IMR-90 (cell line): ENCODE measurements around the gene CHST3. TPM values are rescaled to one million over a fixed set of nuclear protein-coding genes. Genes with fewer than 3 reads are reported as not detected.

Source experiments
- ATAC-seq: fragments of 200-7000 bp; cut with Tn5 transposase; 2 replicates; pipeline ENCODE4 v1.9.1; 2020; ENCODE audit warnings: low read depth, mild to moderate bottlenecking, moderate library complexity
- BruUV-seq: library from RNA; stranded (reverse); fragments of 400-500 nt; replicated peaks from 2 replicates; lab custom pipeline; 2021; lab: Mats Ljungman, UMichigan
- CTCF ChIA-PET: fragments of 300-600 bp; formaldehyde crosslinking; extraction: SDS; loops from one replicate; lab custom pipeline; 2021; ENCODE audit warnings: antibody characterized with exemption; lab: Yijun Ruan, JAX
- POLR2A ChIA-PET: fragments of 300-600 bp; sonication (Branson Sonifier 250); formaldehyde crosslinking; loops from one replicate; lab custom pipeline; 2022; ENCODE audit warnings: antibody characterized with exemption; ENCODE audit not compliant: unreplicated experiment; lab: Charles Lee
- DNase-seq: peaks from one replicate; pipeline ENCODE4 v3.0.0; 2013
- H2AFZ ChIP-seq: replicated peaks from 2 replicates; pipeline ENCODE3; 2013; ENCODE audit warnings: low read length, mild to moderate bottlenecking; ENCODE audit not compliant: poor library complexity
- H2AK5ac ChIP-seq: 2 replicates; pipeline ENCODE4 v1.6.1; 2013; ENCODE audit warnings: low read depth, low read length, inconsistent platforms
- H2AK9ac ChIP-seq: replicated peaks from 2 replicates; pipeline ENCODE3; 2013; ENCODE audit warnings: mild to moderate bottlenecking, low read depth, low read length, moderate library complexity; ENCODE audit not compliant: poor library complexity
- H2BK120ac ChIP-seq: 2 replicates; pipeline ENCODE4 v1.6.1; 2013; ENCODE audit warnings: low read depth, low read length, inconsistent platforms
- H2BK15ac ChIP-seq: 3 replicates; pipeline ENCODE4 v1.6.1; 2013; ENCODE audit warnings: low read depth, low read length, inconsistent platforms
- H2BK20ac ChIP-seq: 2 replicates; pipeline ENCODE4 v1.6.1; 2013; ENCODE audit warnings: low read depth, mild to moderate bottlenecking, inconsistent platforms, low read length, moderate library complexity
- H2BK5ac ChIP-seq: 2 replicates; pipeline ENCODE4 v1.6.1; 2013; ENCODE audit warnings: mild to moderate bottlenecking, low read depth, low read length, inconsistent platforms; ENCODE audit not compliant: poor library complexity, severe bottlenecking
- H3K14ac ChIP-seq: replicated peaks from 2 replicates; pipeline ENCODE4 v1.6.1; 2013; ENCODE audit warnings: low read depth, low read length, inconsistent platforms
- H3K18ac ChIP-seq: 2 replicates; pipeline ENCODE4 v1.6.1; 2013; ENCODE audit warnings: low read depth, low read length, control low read depth
- H3K23ac ChIP-seq: 2 replicates; pipeline ENCODE4 v1.6.1; 2013; ENCODE audit warnings: low read depth, low read length, inconsistent platforms
- H3K27ac ChIP-seq: 2 replicates; pipeline ENCODE4 v1.5.1; 2013; ENCODE audit warnings: mild to moderate bottlenecking, control low read depth, low read length; ENCODE audit not compliant: insufficient read depth
- H3K27me3 ChIP-seq: 2 replicates; pipeline ENCODE4 v1.6.1; 2013; ENCODE audit warnings: low read length; ENCODE audit not compliant: control insufficient read depth, insufficient read depth
- H3K36me3 ChIP-seq: 2 replicates; pipeline ENCODE4 v1.6.1; 2013; ENCODE audit warnings: low read length, mixed read lengths; ENCODE audit not compliant: control insufficient read depth, insufficient read depth
- H3K4ac ChIP-seq: 2 replicates; pipeline ENCODE4 v1.6.1; 2013; ENCODE audit warnings: low read depth, low read length, inconsistent platforms
- H3K4me1 ChIP-seq: 2 replicates; pipeline ENCODE4 v1.6.1; 2013; ENCODE audit warnings: low read length, mixed read lengths; ENCODE audit not compliant: control insufficient read depth, insufficient read depth
- H3K4me2 ChIP-seq: 2 replicates; pipeline ENCODE4 v1.6.1; 2013; ENCODE audit warnings: low read depth, mild to moderate bottlenecking, control low read depth, low read length, moderate library complexity
- H3K4me3 ChIP-seq: 2 replicates; pipeline ENCODE4 v1.5.1; 2013; ENCODE audit warnings: low read depth, mild to moderate bottlenecking, control low read depth, low read length, moderate library complexity; ENCODE audit not compliant: insufficient read depth
- H3K56ac ChIP-seq: 2 replicates; pipeline ENCODE4 v1.6.1; 2013; ENCODE audit warnings: low read length, inconsistent platforms; ENCODE audit not compliant: insufficient read depth; ENCODE audit errors: extremely low read depth
- H3K79me1 ChIP-seq, 2 experiments: 2 replicates each; pipeline ENCODE4 v1.6.1; 2013; ENCODE audit warnings: low read length in 2 of 2, inconsistent platforms in 1 of 2, low read depth in 1 of 2
- H3K9ac ChIP-seq: 2 replicates; pipeline ENCODE4 v1.6.1; 2013; ENCODE audit warnings: low read depth, low read length, control low read depth
- H3K9me1 ChIP-seq: 2 replicates; pipeline ENCODE4 v1.6.1; 2013; ENCODE audit warnings: low read length, inconsistent platforms; ENCODE audit not compliant: insufficient read depth
- H3K9me3 ChIP-seq: 2 replicates; pipeline ENCODE4 v1.6.1; 2013; ENCODE audit warnings: low read length; ENCODE audit not compliant: control insufficient read depth, insufficient read depth
- H4K20me1 ChIP-seq: 2 replicates; pipeline ENCODE4 v1.6.1; 2013; ENCODE audit warnings: low read length, inconsistent platforms; ENCODE audit not compliant: insufficient read depth
- H4K5ac ChIP-seq: 2 replicates; pipeline ENCODE4 v1.6.1; 2013; ENCODE audit warnings: mild to moderate bottlenecking, low read depth, low read length, control low read depth
- H4K8ac ChIP-seq, 2 experiments: 2 replicates each; pipeline ENCODE4 v1.6.1; 2013; ENCODE audit warnings: low read depth in 2 of 2, low read length in 2 of 2, control low read depth in 1 of 2, inconsistent platforms in 1 of 2
- H4K91ac ChIP-seq: 2 replicates; pipeline ENCODE4 v1.6.1; 2013; ENCODE audit warnings: low read depth, low read length, inconsistent platforms; ENCODE audit not compliant: insufficient read depth
- BHLHE40 ChIP-seq: fragments of 150-350 bp; IDR thresholded peaks from 2 replicates; pipeline ENCODE4 v1.6.1; 2016; ENCODE audit warnings: mild to moderate bottlenecking, low read depth, low read length
- ELK1 ChIP-seq: fragments of 150-350 bp; IDR thresholded peaks from 2 replicates; pipeline ENCODE4 v1.6.1; 2016; ENCODE audit warnings: low read depth, mild to moderate bottlenecking, low read length, moderate library complexity, borderline replicate concordance
- FOS ChIP-seq: fragments of 150-350 bp; IDR thresholded peaks from 2 replicates; pipeline ENCODE4 v1.6.1; 2016; ENCODE audit warnings: low read depth, low read length
- MAZ ChIP-seq: IDR thresholded peaks from 2 replicates; pipeline ENCODE4 v1.6.1; 2012; ENCODE audit warnings: low read depth, mild to moderate bottlenecking, low read length, improper control_type of control experiment, moderate library complexity, borderline replicate concordance
- MXI1 ChIP-seq: IDR thresholded peaks from 2 replicates; pipeline ENCODE4 v1.6.1; 2012; ENCODE audit warnings: low read depth, mild to moderate bottlenecking, low read length, moderate library complexity, borderline replicate concordance
- POLR2A ChIP-seq: IDR thresholded peaks from 2 replicates; pipeline ENCODE4 v1.6.1; 2012; ENCODE audit warnings: mild to moderate bottlenecking, low read depth, low read length
- RAD21 ChIP-seq: IDR thresholded peaks from 2 replicates; pipeline ENCODE4 v1.6.1; 2012; ENCODE audit warnings: low read length, improper control_type of control experiment
- RCOR1 ChIP-seq: IDR thresholded peaks from 2 replicates; pipeline ENCODE4 v1.6.1; 2012; ENCODE audit warnings: mild to moderate bottlenecking, low read length, improper control_type of control experiment; ENCODE audit not compliant: insufficient replicate concordance
- RFX5 ChIP-seq: IDR thresholded peaks from 2 replicates; pipeline ENCODE4 v1.8.0; 2012; ENCODE audit warnings: low read depth, mild to moderate bottlenecking, low read length, moderate library complexity
- SMC3 ChIP-seq: fragments of 150-350 bp; IDR thresholded peaks from 2 replicates; pipeline ENCODE4 v1.6.1; 2016; ENCODE audit warnings: low read depth, mild to moderate bottlenecking, antibody characterized with exemption, low read length, moderate library complexity
- WGBS, 2 experiments: methylation state at CpG; one replicate each; pipeline versions ENCODE4 v1.1.5 to v1.1.7; 2013; ENCODE audit warnings: missing lambda C conversion rate in 2 of 2; ENCODE audit not compliant: insufficient read length in 1 of 2; ENCODE audit errors: extremely low coverage in 2 of 2; 5-methylcytosine and 5-hydroxymethylcytosine counted together
- dilution Hi-C: fragments of 300-500 bp; cut with HindIII; formaldehyde crosslinking; loops from one replicate; pipeline ENCODE4 v1.14.3; 2018; ENCODE audit warnings: low sequenced_read_pairs; ENCODE audit not compliant: unreplicated experiment
- in situ Hi-C: fragments of 300-500 bp; cut with MboI; formaldehyde crosslinking; loops from 3 replicates; pipeline ENCODE4 v1.14.3; 2019; ENCODE audit warnings: low sequenced_read_pairs, inconsistent platforms, mixed read lengths
- intact Hi-C: fragments of 100-400 bp; cut with micrococcal nuclease; formaldehyde crosslinking; loops from 2 replicates; pipeline ENCODE4 v1.10.0; 2022
- polyA plus RNA-seq, 3 experiments: library from polyadenylated mRNA; depleted of rRNA; stranded (reverse); fragments of >200 nt; gene quantifications; 2 replicates each; pipeline ENCODE4 v1.2.3, GENCODE V29; 2012; ENCODE audit warnings: low replicate concordance in 1 of 3
- total RNA-seq: library from RNA; depleted of rRNA; stranded (reverse); fragments of >200 nt; gene quantifications from 2 replicates; pipeline ENCODE4 v1.2.3, GENCODE V29; 2012

Gene CHST3
- total and polyA plus RNA-seq, 2 of the 4 experiments (the other 2 are of a cell fraction): 8.6 to 9.0 TPM

DNA sequence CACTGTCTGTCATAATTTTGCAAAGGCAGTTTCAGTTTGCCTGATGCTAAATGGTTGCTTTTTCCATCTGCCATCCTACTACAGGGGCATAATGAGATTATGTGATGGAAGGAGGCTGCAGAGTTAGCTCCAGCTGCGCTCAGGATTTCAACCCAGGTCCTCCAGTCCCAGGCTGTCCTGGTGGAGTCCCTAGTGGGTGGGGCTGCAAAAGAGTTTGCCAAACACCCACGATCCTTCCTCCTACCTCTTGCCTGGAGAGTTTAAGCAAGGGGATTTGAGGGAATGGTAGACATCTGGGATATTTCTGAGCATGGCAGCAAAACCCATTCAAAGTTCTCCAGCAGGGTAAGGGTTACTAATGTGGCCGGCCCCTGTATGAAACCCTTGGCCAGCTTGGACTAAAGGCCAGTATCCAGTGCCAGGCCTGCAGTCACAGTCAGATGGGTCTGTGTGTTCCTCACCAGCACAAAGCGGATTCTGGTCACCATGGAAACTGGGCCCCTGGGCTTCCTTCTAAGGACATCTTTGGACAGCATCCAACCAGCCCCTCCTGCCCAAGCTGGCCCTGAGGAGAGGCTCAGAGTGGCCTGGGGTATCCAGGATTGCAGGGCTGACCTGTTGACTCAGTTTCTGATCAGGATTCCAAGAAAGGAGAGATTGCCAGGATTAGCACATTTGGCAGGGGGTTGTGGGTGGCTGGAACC is 42.7 kb upstream of the CHST3 start (continued):
- TF ChIP-seq MAZ: no peak

DNA sequence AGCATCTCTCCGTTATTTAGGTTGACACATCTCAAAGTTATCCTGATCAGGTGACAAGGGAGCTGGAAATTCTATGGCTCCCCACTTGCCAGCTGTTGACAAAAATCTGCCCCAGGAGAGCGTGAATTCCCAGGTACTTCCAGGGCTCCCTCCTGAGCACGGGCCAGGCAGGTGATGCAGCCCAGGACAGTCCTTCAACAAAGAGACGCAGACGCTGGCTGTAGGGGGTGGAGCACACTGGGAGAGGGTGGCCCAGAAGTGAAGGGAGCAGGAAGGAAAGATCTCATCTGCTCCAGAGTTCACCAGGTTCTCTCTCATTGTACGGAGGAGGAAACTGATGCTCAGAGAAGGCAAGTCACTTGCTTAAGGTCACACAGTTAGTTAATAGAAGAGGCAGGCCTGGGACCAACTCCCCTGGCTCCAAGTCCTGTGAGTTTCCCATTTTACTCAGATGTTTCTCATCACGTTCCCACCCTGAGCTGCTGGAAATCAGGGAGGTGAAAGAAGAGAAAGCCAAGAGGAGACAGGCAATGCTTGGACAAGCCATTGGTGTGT is 41.0 kb upstream of the CHST3 start:
- no peak for ATAC-seq
- CTCF ChIA-PET: interaction anchor here (0.5 kb wide), 1 partner anchor 11 kb away, joined by 3 read pairs; no protein-coding TSS in a partner anchor
- in situ Hi-C loops: no loop called here

More for the DNA sequence above, 41.0 kb upstream of the CHST3 start:
- BruUV-seq: no TSS peak
- H3K4me2 ChIP-seq: no peak overlapping the region
- H2BK5ac ChIP-seq: no peak overlapping the region
- H2BK20ac ChIP-seq: no peak overlapping the region
- H3K18ac ChIP-seq: no peak overlapping the region
- TF ChIP-seq BHLHE40 (no peak), SMC3 (no peak), RFX5 (no peak), MXI1 (no peak), RAD21 (no peak), POLR2A (no peak), RCOR1 (no peak), FOS (no peak), ELK1 (no peak)
- H4K5ac ChIP-seq: no peak overlapping the region
- no peak overlapping the region for H3K4me3 ChIP-seq
- no peak overlapping the region for H4K91ac ChIP-seq
- intact Hi-C loops (no loop called here), dilution Hi-C loops (no loop called here)
- H2BK120ac ChIP-seq: no peak overlapping the region
- no peak overlapping the region for H2AK5ac ChIP-seq
- no peaks in the 10 kb centered on the region for H3K36me3 ChIP-seq
- no peak overlapping the region for H3K14ac ChIP-seq
- peaks cover 16% of the 10 kb centered on the region for H3K9me1 ChIP-seq
- no peaks in the 10 kb centered on the region; the same call in 1 of the 2 replicates for H4K20me1 ChIP-seq
- no peaks in the 10 kb centered on the region for H3K79me1 ChIP-seq
- no peak overlapping the region for H2AK9ac ChIP-seq
- no peak overlapping the region for H2BK15ac ChIP-seq
- no peak overlapping the region for H3K56ac ChIP-seq
- POLR2A ChIA-PET: no interaction called here
- H3K27me3 ChIP-seq: peaks cover 12% of the 10 kb centered on the region
- H3K23ac ChIP-seq: no peak overlapping the region
- no peak overlapping the region for H4K8ac ChIP-seq
- peaks cover 20% of the 10 kb centered on the region for H3K4me1 ChIP-seq
- no peak for DNase-seq
- no peak overlapping the region for H2AFZ ChIP-seq
- no peak overlapping the region for H3K4ac ChIP-seq
- 40% methylated on average over 1 of the region's 7 CpGs; no CpG with 5 or more reads in 1 of the 2 experiments for WGBS, 2 experiments
- no peaks in the 10 kb centered on the region for H3K9me3 ChIP-seq
- no peak overlapping the region for H3K9ac ChIP-seq
- H3K27ac ChIP-seq: no peak overlapping the region
